Prostate gland (tissue), 2 donors: ENCODE measurements around the gene TEAD2. TPM values are rescaled to one million over a fixed set of nuclear protein-coding genes. Genes with fewer than 3 reads are reported as not detected.

Experiments
- DNase-seq: peaks from one replicate; pipeline ENCODE4 v3.0.0-alpha.2; 2019; ENCODE audit warnings: low spot score
- H3K27ac ChIP-seq, 2 donors: fragments of 200-600 bp; sonication (generic); 2 replicates each; pipeline ENCODE4 v1.5.1; 2017 to 2019
- H3K27me3 ChIP-seq: fragments of 200-600 bp; sonication (generic); replicated peaks from 2 replicates; pipeline ENCODE4 v1.5.1; 2019; ENCODE audit not compliant: insufficient read depth
- H3K36me3 ChIP-seq, 2 donors: fragments of 200-600 bp; sonication (generic); 1 replicate in 1 of 2; 2 replicates in 1 of 2; pipeline versions ENCODE4 v1.5.1 to v1.8.1; 2017 to 2019
- H3K4me1 ChIP-seq: fragments of 200-600 bp; sonication (generic); replicated peaks from 2 replicates; pipeline ENCODE4 v1.5.1; 2019
- H3K4me3 ChIP-seq, 2 donors: fragments of 200-600 bp; sonication (generic); 2 replicates each; pipeline ENCODE4 v1.5.1; 2017 to 2019
- H3K9me3 ChIP-seq: fragments of 200-600 bp; sonication (generic); 2 replicates; pipeline ENCODE4 v1.5.1; 2017
- CTCF ChIP-seq, 4 experiments: fragments of 200-600 bp in 2 of 4; fragments of 450-650 bp in 2 of 4; sonication (generic) in 2 of 4; IDR thresholded peaks; 1 replicate in 3 of 4; 2 replicates in 1 of 4; pipeline ENCODE4 v1.5.1; 2016 to 2019; ENCODE audit warnings: antibody characterized with exemption in 4 of 4, mild to moderate bottlenecking in 2 of 4, moderate library complexity in 2 of 4
- POLR2A ChIP-seq: fragments of 450-650 bp; IDR thresholded peaks from one replicate; pipeline ENCODE4 v1.6.1; 2016; ENCODE audit warnings: antibody characterized with exemption, mild to moderate bottlenecking
- POLR2AphosphoS5 ChIP-seq: sonication (generic); formaldehyde crosslinking; IDR thresholded peaks from one replicate; pipeline ENCODE4 v1.6.1; 2017; ENCODE audit warnings: antibody characterized with exemption
- WGBS: methylation state at CpG from one replicate; pipeline ENCODE4 v1.1.5; 2018; 5-methylcytosine and 5-hydroxymethylcytosine counted together
- intact Hi-C: fragments of 100-400 bp; cut with DNase I; formaldehyde crosslinking; loops from one replicate; pipeline ENCODE4 v1.14.2; 2022
- total RNA-seq, 2 donors: library from RNA; depleted of rRNA; stranded (reverse); fragments of >200 nt; gene quantifications; one replicate each; pipeline ENCODE4 v1.1.0, GENCODE V29; 2016

Gene TEAD2
- total RNA-seq, 2 donors from 2014 or later = 17.0 to 28.0 TPM

DNA sequence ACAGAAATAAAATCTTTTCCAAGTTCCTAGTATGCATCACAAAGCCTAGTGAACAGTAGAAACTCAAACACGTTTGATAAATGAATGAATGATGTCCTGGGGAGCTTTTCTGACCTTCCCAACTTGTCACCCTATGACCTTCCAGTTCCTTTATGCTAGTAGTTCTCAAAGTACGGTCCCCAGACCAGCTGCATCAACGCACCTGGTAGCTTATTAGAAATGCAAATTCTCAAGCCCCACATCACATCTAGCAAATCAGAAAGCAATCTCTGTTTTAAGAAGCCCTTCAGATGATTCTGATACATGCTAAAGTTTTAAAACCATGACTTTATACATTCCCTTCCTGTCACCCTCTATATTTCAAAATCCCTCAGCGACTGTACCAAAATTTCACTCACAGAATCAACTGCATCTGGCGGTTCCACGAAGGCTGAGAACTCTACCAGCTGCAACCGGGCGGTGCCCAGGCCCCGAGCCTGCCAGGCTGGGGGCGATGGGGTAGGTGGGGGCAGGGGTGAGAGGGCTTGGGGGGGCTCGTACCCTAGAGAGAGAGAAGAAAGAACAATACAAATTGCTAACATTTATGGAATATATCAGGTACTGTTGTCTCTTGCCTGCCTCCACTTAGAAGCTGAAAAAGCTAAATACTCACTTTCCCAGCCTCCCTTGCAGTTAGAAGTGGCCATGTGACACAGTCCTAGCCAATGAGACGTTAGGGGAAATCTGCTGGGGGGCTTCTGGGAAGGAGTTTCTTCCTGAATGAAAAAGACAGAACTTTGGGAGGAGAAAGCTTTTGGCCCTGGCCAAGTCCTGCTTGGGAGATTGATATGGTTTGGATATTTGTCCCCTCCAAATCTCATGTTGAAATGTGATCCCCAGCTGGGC, 13.7 kb downstream of the TEAD2 start:
- no peak overlapping the region for H3K4me3 ChIP-seq
- H3K4me1 ChIP-seq = no peaks in the 10 kb centered on the region
- TF ChIP-seq CTCF (IDR thresholded peaks at IDR 0.05) (no peak), POLR2A (no peak), POLR2AphosphoS5 (no peak)
- H3K27ac ChIP-seq = no peak overlapping the region
- H3K36me3 ChIP-seq = peaks cover 0 to 8% of the 10 kb centered on the region in 2 donors
- H3K9me3 ChIP-seq = no peaks in the 10 kb centered on the region
- no peaks in the 10 kb centered on the region for H3K27me3 ChIP-seq
- no peak for DNase-seq
- intact Hi-C loops = no loop called here
- 94% methylated on average over 12 of the region's 12 CpGs for WGBS

DNA sequence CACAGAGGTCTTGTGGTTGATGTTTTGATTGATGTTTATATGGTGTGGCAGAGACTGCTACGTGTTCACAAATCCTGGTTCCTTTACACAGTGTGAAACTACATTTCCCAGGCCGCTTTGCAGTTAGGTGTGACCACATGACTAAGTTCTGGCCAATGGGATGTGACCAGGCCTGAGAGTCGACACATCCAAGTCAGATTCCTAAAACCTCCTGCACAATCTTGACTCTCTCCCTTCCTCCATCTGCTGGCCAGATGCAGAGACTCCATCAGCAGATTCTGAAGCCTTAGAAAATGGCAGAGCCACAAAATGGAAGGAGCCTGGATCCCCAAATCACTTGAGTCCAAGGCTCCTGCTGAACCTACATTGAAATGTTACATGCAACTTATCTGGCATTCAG, 14.4 kb downstream of the TEAD2 start:
- H3K36me3 ChIP-seq = peaks cover 0 to 8% of the 10 kb centered on the region in 2 donors
- TF ChIP-seq POLR2AphosphoS5 (no peak), CTCF (IDR thresholded peaks at IDR 0.05) (no peak), POLR2A (no peak)
- H3K4me3 ChIP-seq = no peak overlapping the region
- intact Hi-C loops = no loop called here
- no peak overlapping the region for H3K27ac ChIP-seq
- H3K27me3 ChIP-seq = no peaks in the 10 kb centered on the region
- H3K9me3 ChIP-seq = no peaks in the 10 kb centered on the region
- no peaks in the 10 kb centered on the region for H3K4me1 ChIP-seq
- no peak for DNase-seq
- WGBS = 55% methylated on average over 3 of the region's 3 CpGs

DNA sequence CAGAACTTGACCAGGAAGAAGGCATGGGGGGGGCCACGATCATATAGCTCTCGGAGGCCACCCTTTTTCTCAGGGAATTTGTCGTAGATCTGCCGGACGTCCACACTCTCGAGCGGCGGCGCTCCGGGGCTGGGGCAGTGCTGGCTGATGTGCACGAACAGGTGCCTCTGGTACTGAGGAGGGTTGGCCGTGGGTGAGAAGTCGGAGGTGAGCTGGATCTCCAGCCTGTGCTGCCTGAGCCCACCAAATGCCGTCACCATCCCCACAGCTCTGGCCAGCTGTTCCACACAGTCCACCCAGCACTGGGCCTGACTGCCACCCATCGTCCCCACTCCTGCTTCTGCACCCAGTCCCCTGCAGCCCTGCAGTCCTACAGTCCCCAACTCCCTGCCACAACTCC, 15.0 kb downstream of the TEAD2 start:
- intact Hi-C loops = no loop called here
- no peak overlapping the region for H3K27ac ChIP-seq
- H3K4me1 ChIP-seq = no peaks in the 10 kb centered on the region
- no peaks in the 10 kb centered on the region for H3K27me3 ChIP-seq
- TF ChIP-seq POLR2A (no peak), CTCF (IDR thresholded peaks at IDR 0.05) (no peak), POLR2AphosphoS5 (no peak)
- 95% methylated on average over 15 of the region's 15 CpGs for WGBS
- H3K36me3 ChIP-seq = peaks cover 0 to 8% of the 10 kb centered on the region in 2 donors
- no peaks in the 10 kb centered on the region for H3K9me3 ChIP-seq
- DNase-seq = no peak
- H3K4me3 ChIP-seq = no peak overlapping the region

DNA sequence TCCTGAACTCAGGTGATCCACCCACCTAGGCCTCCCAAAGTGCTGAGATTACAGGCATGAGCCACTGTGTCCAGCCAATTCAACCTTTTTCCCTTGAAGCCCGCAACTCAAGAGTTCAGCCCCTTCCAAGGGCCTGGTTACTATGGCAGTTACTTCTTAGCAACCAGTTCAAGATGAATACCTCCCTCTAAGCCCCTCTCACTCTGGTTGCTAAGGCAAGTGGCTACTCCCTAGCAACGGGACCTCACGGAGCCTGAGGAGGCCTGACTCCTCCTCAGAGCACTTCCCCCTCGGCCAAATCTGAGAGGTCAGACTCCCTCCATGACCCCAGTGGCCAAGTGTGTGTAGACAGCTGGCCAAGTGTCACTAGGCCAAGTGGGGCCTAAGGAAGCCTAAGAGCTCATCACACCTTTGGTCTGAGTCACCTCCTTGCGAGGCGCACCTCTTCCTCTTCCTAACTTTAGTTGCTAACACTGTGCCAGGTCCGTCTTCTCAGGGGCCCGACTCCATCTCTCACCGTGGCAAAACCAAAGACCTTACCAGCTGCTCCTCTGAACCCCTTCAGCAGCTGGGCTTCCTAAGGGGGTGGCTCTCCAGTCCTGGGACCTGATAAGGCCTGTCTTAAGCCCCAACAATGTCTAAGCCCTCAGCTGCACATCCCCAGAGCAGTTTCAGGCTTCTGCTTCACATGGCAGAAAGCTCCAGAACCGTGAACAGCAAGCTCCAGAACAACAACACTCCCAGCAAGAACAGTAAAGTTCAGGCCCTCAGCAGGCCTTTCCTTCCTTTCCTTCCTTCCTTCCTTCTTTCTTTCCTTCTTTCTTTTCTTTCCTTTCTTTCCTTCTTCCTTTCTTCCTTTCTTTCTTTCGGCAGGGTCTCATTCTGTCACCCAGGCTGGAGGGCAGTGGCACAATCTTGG, 17.5 kb downstream of the TEAD2 start:
- no peaks in the 10 kb centered on the region for H3K27me3 ChIP-seq
- no peaks in the 10 kb centered on the region for H3K9me3 ChIP-seq
- no peak overlapping the region for H3K27ac ChIP-seq
- intact Hi-C loops = no loop called here
- DNase-seq = no peak
- peaks cover 0 to 5% of the 10 kb centered on the region in 2 donors for H3K36me3 ChIP-seq
- no peak overlapping the region for H3K4me3 ChIP-seq
- no peaks in the 10 kb centered on the region for H3K4me1 ChIP-seq
- TF ChIP-seq POLR2A (no peak), POLR2AphosphoS5 (no peak), CTCF (IDR thresholded peaks at IDR 0.05) (no peak)
- WGBS = 88% methylated on average over 11 of the region's 11 CpGs
